ENCODE data around the gene IQCK.

Gene IQCK

DNA sequence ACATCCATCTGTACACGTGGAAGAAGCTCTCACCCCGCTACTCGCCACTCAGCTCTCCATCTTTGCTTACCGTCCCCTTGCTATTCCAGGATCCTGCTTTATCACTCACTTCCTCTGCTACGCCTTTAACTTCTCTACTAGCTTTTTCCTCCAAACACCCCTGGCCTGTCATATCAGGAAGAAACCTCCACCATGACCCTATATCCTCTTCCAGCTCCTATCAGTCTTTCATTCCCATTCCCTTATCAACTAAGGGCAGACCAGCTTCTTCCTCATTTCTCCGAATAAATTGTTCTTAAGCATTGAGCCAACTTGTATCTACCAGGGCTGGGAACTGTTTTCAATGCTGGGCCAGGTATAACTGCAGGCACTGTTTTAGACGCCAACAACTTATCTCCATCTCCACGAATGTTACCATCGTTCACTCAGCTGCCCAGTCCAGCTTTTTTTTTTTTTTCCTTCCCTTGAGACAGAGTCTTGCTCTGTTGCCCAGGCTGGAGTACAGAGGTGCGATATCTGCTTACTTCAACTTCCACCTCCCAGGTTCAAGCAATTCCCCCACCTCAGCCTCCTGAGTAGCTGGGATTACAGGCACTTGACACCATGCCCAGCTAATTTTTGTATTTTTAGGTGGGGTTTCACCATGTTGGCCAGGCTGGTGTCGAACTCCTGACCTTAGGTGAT, 4.3 kb downstream of the IQCK start:
- DNase-seq (ENCODE audit: low spot score): no peak

DNA sequence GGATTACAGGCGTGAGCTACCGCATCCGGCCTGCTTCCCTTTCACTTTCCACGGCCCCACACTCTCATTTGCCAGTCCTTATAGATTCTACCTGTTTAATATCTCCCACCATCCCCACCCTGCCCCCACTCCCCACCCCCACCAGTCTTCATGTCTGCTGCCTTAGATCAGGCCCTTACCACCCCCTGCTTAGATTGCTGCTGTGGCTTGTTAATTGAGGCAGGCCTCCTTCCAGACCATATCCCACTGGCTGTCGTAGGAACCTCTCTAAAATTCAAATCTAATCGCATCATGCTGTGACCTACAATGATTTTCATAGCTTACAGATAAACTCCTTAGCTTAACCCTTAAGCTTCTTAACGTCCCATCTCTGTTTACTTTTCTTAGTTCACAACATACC, 4.9 kb downstream of the IQCK start:
- no peak for DNase-seq (ENCODE audit: low spot score)

- DNase-seq (ENCODE audit: low spot score): no peak
Measured at GRCh38 chr16:19728636-19728965, 10.5 kb downstream of the IQCK start.

DNA sequence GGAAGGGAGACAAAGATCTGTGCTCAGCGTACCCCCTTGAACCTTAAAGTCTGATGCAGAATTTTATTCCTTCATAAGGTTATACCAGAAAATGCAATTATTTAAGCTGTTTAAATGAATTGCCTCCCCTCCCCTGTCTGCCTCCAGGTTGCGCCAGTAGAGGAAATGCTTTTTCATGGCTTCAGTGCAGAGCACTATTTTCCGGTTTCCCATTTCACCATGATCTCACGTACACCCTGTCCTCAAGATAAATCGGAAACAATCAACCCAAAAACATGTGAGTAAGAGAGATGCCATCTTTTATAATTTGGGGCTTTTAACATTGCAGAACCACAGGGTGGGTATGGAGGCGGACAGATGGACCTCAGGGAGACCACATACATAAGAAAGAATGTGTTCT, 15.5 kb downstream of the IQCK start:
- DNase-seq (ENCODE audit: low spot score): no peak

- DNase-seq (ENCODE audit: low spot score): no peak
Measured at GRCh38 chr16:19735074-19735867, 17.2 kb downstream of the IQCK start.

DNA sequence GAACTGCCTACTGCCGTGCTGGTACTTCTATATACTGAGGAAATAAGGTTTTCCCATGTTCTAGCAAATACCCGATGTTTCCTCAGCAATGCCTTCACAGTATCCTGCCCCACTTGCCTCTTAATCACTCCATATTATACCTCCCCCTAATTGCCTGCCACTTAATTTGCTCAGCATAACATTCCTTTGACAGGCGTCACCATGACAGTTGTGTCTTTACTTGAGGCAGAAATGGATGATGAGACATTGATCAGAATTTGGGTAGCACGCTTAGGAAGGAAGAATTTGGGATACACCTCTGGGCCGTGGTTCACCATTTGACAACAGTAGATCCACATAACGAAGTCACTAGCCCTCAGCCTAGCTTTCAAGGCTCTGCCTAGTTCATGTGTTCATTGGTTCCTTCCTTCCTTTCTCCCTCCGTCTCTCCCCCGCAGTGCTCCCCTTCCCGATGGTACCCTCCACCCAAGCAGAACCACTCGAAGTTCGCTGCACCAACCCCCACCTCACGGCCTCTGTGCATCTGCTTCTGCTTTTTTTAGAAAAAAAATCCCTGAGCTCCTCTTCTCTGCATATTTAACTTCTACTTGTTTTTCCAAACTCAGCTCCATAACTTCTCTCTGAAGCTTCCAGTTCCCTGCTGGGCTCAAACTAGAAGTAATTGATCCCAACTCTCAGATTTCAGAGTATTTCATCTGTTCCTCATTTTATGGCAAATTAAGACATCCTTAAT, 19.4 kb downstream of the IQCK start:
- DNase-seq (ENCODE audit: low spot score): no peak

GRCh38 chr16:19741354-19741753, 23.3 kb downstream of the IQCK start:
- DNase-seq (ENCODE audit: low spot score): no peak

DNA sequence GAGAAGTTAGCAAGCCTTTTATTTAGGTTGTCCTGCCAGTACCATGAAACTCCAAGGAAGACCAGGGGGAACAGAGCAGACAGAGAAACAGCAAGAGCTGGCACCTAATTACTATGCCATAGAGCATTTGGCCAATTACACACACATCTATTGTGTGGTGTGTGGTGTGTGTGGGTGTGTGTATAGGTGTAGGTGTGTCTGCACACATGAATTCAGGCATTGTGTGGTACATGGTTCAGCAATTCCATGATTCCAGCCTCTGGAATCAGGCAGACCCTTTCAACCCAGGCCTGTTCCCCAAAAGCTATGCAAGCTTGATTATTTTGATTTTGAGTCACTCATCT, 25.7 kb downstream of the IQCK start:
- no peak for DNase-seq (ENCODE audit: low spot score)

- DNase-seq (ENCODE audit: low spot score): no peak
Measured at GRCh38 chr16:19744670-19745069, 26.6 kb downstream of the IQCK start.

DNA sequence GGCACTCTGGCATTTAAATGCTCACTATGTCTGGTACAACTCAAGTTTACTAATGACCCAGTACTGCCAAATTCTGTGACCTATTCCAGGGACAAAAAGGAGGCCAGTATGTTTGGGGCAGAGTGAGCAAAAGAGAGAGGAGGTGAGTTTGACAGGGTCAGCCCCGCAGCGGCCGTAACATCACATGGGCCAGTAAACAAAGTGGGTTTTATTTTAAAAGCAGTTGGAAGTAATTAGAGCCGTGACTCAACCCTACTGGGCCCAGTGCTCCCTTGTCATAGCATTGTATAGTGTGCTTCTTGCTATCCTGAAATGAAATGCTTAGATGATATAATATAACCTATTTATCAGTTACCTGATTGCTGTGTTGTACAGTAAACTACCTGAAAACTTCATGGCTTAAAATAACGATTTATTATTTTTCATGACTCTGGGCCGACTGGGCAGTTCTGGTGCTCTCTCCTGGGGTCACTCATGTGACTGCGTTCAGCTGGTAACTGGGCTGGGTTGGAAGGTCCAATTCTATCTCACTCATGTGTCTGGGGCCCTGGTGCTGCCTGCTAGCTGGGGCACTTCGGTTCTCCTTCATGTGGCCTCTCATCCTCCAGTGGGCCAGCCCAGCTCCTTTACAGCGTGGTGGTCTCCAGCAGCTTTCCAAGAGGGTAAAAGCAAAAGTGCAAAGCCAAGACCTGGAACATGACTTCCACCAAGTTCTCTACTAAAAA, 27.4 kb downstream of the IQCK start:
- no peak for DNase-seq (ENCODE audit: low spot score)

DNA sequence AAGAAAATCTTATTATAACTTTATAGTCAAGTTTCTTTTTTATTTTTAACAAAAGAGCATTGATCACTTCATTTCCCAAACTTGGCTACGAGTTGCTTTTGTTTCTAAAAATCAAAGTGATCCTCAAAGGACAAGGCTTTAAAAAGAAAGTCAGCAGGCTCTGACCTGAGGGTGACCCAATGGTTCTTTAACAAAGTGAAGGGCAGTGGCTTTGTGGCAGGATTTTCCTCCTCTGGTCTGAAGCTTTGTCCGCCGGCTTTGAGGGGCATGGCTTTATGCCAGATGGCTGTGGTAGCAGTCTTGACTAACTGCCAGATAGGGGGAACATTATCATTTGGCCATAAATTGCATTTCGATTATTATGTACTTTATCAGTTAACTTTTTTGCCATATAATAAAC, 28.5 kb downstream of the IQCK start:
- DNase-seq (ENCODE audit: low spot score): no peak

DNA sequence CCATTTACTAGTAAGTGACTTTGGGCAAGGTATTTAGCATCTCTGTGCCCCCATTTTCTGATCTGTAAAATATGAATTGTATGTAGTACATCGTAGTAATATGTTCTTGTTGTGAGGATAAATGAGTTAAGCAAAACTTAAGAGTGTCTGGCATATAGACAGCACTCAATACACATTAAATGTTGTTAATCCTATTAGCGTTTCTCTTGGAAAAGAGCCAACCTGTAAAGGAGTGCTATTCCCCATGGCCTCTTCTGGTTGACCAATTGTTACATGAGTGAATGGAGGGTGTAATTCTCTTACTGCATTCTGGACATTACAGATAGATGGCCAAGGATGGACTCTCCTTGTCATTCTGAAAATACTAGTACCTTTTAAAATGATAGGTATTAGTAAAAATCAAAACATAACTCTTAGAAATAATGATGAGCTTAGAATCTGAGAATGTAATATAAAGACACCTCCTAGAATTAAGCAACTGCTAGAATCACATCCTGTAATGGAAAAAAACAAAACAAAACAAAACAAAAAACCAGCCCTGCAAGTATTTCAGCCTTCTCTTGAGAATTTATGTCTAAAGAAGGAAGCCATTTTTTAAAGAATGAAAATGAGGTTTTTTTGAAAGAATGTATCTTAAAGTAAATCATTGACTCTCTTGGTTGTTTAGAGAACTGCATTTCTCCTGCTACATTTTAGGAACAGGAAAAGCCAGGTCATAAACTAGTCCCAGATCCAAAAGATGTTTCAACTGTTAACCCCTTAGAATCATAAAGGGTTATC, 30.5 kb downstream of the IQCK start:
- DNase-seq (ENCODE audit: low spot score): no peak

DNA sequence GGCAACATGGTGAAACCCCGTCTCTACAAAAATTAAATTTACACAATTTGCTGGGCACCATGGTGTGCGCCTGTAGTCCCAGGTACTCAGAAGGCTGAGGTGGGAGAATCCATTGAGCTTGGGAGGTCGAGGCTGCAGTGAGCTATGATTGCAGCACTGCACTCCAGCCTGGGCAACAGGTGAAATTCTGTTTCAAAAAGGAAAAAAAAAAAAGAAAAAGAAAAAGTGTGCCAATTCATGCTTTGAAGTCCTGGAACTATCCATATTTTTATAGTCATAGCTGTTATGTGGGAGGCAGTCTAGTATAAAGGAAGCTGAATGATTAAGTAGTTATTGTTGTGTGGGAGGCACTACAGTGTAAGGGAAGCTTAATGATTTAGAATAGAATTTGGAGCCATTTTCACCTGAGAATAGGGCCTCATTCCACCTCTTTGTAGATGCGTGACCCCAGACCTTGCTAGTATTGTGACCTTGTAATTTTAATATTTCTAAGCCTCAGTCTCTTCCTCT, 31.6 kb downstream of the IQCK start:
- no peak for DNase-seq (ENCODE audit: low spot score)

DNA sequence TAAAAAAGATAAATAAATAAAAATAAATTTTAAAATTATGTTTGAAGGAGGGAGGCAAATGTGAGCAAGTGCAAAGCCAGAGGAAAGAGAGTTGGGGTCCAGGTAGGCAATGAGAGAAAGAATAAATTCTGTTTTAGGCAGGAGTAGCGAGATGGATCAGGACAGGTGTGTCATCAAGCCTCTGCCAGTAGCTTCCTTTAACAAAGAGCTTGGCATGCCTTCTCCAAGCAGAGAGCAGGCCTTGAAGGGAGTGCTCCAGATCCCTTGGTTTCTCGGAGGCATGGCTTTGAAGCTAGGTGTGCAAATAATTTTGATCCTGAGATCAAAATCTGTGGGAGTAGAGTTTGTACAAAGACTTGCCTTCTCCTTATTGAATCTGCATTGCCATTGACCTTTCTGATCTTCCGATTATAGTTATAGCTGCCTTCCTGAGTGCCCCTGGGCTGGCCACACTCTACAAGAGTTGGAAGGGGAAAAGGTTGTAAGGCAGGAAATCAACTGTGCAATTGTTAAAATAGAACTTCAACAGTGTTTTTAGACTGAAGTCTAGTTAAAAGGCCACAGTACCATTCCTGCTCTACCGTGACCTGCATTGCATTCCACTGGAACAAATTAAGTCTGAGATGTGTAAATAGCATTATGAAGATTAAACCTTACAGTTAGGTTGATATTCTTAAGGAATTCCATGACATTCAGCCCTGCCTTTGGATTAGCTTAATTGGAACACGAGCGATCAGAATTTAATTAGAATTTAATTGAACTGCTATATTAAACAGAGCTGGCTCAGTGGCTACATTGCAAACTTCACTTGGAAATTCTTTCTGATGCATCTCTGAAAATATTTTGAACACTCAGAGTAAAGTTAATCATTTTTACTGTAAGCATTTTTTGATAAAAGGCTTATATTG, 33.7 kb downstream of the IQCK start:
- no peak for DNase-seq (ENCODE audit: low spot score)

- peak; percentile 90 for DNase-seq (ENCODE audit: low spot score)
Measured at GRCh38 chr16:19753815-19754643, 36.0 kb downstream of the IQCK start.

GRCh38 chr16:19754644-19755036, 36.6 kb downstream of the IQCK start:
- peak; percentile 74 for DNase-seq (ENCODE audit: low spot score)

DNA sequence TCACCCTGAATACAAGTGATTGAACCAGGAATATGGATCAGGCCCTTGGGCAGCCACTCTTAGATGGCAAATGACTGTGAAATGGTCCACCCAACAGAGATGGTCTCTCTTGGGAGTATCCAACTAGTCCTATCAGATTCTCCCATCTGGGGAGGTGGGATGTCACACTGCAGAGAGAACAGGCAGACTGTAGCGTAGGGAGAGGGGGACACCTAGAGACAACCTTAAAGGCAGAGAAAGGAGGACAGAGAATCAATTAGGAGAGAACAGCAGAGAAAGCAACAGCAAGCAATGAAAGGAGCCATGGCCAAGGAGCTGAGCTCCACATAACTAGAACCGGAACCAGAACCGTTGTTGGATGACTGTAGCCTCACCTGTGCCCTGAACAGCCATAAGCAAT, 37.2 kb downstream of the IQCK start:
- no peak for DNase-seq (ENCODE audit: low spot score)

- no peak for DNase-seq (ENCODE audit: low spot score)
Measured at GRCh38 chr16:19757026-19757425, 39.0 kb downstream of the IQCK start.

DNA sequence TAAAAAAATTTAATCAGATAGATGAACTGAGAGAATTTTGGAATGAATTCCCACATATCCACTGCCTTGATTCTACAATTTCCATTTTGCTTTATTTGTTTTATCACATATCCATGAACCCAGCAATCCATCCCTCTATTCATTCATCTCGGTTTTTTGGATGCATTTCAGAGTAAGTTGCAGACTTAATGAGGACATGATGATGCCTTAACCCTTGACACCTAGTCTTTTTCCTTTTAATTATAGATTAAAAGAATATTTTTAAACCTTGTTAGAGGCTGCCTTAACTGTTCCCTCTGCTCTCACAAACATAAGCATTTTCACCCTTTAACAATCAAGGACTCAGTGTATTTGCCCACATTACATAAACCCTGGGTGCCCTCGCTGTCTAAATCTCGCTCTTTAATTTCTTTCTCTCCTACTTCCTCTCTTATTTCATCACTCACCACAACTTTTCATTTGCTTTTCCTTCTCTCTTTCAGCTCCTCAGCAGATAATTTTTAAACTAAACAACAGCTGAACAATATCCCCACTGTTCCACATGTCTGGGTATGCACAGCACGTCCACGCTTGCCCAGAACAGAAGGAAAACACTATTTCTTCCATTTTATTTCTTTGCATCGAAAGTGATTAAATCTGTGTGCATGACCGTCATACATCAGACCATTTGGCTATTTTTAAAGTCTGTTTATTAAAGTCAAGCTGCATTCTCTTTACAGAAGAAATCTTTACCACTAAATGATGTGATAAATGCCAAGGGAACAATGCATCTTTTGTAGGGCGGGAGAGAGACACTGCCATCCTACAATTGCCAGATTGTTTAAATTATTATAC, 39.9 kb downstream of the IQCK start:
- DNase-seq (ENCODE audit: low spot score): no peak
